Hepatocyte (in vitro differentiated cells): ENCODE measurements around the gene NOS1AP. TPM values are rescaled to one million over a fixed set of nuclear protein-coding genes. Genes with fewer than 3 reads are reported as not detected.

ENCODE experiments used
- DNase-seq: peaks from one replicate; pipeline ENCODE4 v3.0.0-alpha.2; 2016; ENCODE audit warnings: low spot score
- H2AFZ ChIP-seq: fragments of 200-600 bp; sonication (generic); 2 replicates; pipeline ENCODE4 v1.6.0; 2016; ENCODE audit warnings: antibody characterized with exemption, mild to moderate bottlenecking
- H3K27ac ChIP-seq: fragments of 200-600 bp; sonication (generic); 2 replicates; pipeline ENCODE4 v1.5.1; 2016; ENCODE audit warnings: mild to moderate bottlenecking
- H3K27me3 ChIP-seq: fragments of 200-600 bp; sonication (generic); 2 replicates; pipeline ENCODE4 v1.6.1; 2016
- H3K36me3 ChIP-seq: fragments of 200-600 bp; sonication (generic); replicated peaks from 2 replicates; pipeline ENCODE4 v1.5.1; 2016; ENCODE audit warnings: low read depth; ENCODE audit not compliant: insufficient read depth
- H3K4me1 ChIP-seq: fragments of 200-600 bp; sonication (generic); 2 replicates; pipeline ENCODE4 v1.5.1; 2016; ENCODE audit warnings: mild to moderate bottlenecking, moderate library complexity; ENCODE audit not compliant: insufficient read depth
- H3K4me2 ChIP-seq: fragments of 200-600 bp; sonication (generic); 2 replicates; pipeline ENCODE4 v1.6.0; 2016
- H3K4me3 ChIP-seq: fragments of 200-600 bp; sonication (generic); 2 replicates; pipeline ENCODE4 v1.5.1; 2016; ENCODE audit warnings: mild to moderate bottlenecking
- H3K79me2 ChIP-seq: fragments of 200-600 bp; sonication (generic); 2 replicates; pipeline ENCODE4 v1.6.0; 2017; ENCODE audit warnings: mild to moderate bottlenecking
- H3K9me2 ChIP-seq: fragments of 200-600 bp; sonication (generic); replicated peaks from 2 replicates; pipeline ENCODE4 v1.6.0; 2017; ENCODE audit warnings: mild to moderate bottlenecking; ENCODE audit not compliant: insufficient read depth
- H3K9me3 ChIP-seq: fragments of 200-600 bp; sonication (generic); 2 replicates; pipeline ENCODE4 v1.5.1; 2016; ENCODE audit warnings: low read depth, mild to moderate bottlenecking
- H4K20me1 ChIP-seq: fragments of 200-600 bp; sonication (generic); 2 replicates; pipeline ENCODE4 v1.6.0; 2016; ENCODE audit warnings: mild to moderate bottlenecking; ENCODE audit not compliant: insufficient read depth, poor library complexity, severe bottlenecking
- EZH2 ChIP-seq: fragments of 200-600 bp; sonication (generic); IDR thresholded peaks from 2 replicates; pipeline ENCODE4 v1.6.1; 2016; ENCODE audit warnings: antibody characterized with exemption, mild to moderate bottlenecking, borderline replicate concordance
- EZH2phosphoT487 ChIP-seq: fragments of 200-600 bp; sonication (generic); IDR thresholded peaks from one replicate; pipeline ENCODE4 v1.6.1; 2018; ENCODE audit warnings: antibody characterized with exemption, mild to moderate bottlenecking, low read depth, moderate library complexity; ENCODE audit not compliant: unreplicated experiment, severe bottlenecking
- WGBS: methylation state at CpG from one replicate; pipeline ENCODE4 v1.1.6; 2016; ENCODE audit warnings: low lambda C conversion rate; ENCODE audit errors: missing lambda C conversion rate; 5-methylcytosine and 5-hydroxymethylcytosine counted together
- polyA plus RNA-seq: library from polyadenylated mRNA; unstranded; fragments of >200 nt; fragmentation: Nextera tagmentation; extraction: Ambion mirVana; gene quantifications from 2 replicates; pipeline ENCODE4 v1.2.1, GENCODE V29; 2016
- total RNA-seq: library from RNA; depleted of rRNA; stranded (reverse); fragments of >200 nt; gene quantifications from 2 replicates; pipeline ENCODE4 v1.2.3, GENCODE V29; 2014
- TF ChIP-seq, protein P1 (sequence below): fragments of 200-600 bp; sonication (generic); IDR thresholded peaks from 2 replicates; pipeline ENCODE4 v1.5.1; 2016; ENCODE audit warnings: antibody characterized with exemption, mild to moderate bottlenecking; ENCODE audit not compliant: poor library complexity

Gene NOS1AP
- total and polyA plus RNA-seq, 2 experiments from 2014 or later, result 0.97 to 4.4 TPM

DNA sequence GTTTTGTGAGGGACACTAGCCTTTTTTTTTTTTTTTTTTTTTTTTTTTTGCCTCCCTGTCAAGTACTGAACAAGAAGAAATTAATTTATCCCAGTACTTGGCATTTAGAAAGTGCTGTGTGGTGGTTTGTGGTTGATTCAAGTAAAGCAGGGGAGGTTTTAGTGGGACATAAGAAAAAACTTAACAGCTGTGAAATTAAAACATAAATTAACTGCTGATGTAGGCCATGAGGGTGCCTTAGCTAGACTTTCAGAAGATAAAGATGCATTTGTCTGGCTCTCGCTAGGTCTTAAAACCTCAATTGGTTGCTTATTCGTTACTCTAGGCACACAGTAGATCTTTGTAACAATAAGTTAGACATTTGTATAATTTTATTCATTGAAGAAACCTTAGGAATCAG lies 254.9 kb downstream of the NOS1AP start:
- Histone ChIP-seq H3K27me3 (no peaks in the 10 kb centered on the region), H3K4me2 (no peak overlapping the region), H3K9me2 (no peaks in the 10 kb centered on the region), H3K9me3 (no peaks in the 10 kb centered on the region), H3K4me1 (no peaks in the 10 kb centered on the region), H3K79me2 (no peaks in the 10 kb centered on the region), H3K27ac (no peak overlapping the region), H3K36me3 (no peaks in the 10 kb centered on the region), H2AFZ (no peak overlapping the region), H3K4me3 (no peak overlapping the region), H4K20me1 (no peaks in the 10 kb centered on the region)
- DNase-seq, result no peak
- TF ChIP-seq EZH2 (no peak), EZH2phosphoT487 (no peak)
- TF ChIP-seq, protein P1, sequence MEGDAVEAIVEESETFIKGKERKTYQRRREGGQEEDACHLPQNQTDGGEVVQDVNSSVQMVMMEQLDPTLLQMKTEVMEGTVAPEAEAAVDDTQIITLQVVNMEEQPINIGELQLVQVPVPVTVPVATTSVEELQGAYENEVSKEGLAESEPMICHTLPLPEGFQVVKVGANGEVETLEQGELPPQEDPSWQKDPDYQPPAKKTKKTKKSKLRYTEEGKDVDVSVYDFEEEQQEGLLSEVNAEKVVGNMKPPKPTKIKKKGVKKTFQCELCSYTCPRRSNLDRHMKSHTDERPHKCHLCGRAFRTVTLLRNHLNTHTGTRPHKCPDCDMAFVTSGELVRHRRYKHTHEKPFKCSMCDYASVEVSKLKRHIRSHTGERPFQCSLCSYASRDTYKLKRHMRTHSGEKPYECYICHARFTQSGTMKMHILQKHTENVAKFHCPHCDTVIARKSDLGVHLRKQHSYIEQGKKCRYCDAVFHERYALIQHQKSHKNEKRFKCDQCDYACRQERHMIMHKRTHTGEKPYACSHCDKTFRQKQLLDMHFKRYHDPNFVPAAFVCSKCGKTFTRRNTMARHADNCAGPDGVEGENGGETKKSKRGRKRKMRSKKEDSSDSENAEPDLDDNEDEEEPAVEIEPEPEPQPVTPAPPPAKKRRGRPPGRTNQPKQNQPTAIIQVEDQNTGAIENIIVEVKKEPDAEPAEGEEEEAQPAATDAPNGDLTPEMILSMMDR, result no peak
- WGBS, result 85% methylated on average over 2 of the region's 2 CpGs

- Histone ChIP-seq H3K79me2 (no peaks in the 10 kb centered on the region), H4K20me1 (no peaks in the 10 kb centered on the region), H3K9me2 (no peaks in the 10 kb centered on the region), H2AFZ (no peak overlapping the region), H3K9me3 (no peaks in the 10 kb centered on the region), H3K36me3 (no peaks in the 10 kb centered on the region), H3K27ac (no peak overlapping the region), H3K27me3 (no peaks in the 10 kb centered on the region), H3K4me3 (no peak overlapping the region), H3K4me1 (no peaks in the 10 kb centered on the region), H3K4me2 (no peak overlapping the region)
- TF ChIP-seq EZH2phosphoT487 (no peak), EZH2 (no peak)
- TF ChIP-seq, protein P1, result no peak
- DNase-seq, result no peak
Observed at GRCh38 chr1:162326559-162326958, 257.1 kb downstream of the NOS1AP start.

DNA sequence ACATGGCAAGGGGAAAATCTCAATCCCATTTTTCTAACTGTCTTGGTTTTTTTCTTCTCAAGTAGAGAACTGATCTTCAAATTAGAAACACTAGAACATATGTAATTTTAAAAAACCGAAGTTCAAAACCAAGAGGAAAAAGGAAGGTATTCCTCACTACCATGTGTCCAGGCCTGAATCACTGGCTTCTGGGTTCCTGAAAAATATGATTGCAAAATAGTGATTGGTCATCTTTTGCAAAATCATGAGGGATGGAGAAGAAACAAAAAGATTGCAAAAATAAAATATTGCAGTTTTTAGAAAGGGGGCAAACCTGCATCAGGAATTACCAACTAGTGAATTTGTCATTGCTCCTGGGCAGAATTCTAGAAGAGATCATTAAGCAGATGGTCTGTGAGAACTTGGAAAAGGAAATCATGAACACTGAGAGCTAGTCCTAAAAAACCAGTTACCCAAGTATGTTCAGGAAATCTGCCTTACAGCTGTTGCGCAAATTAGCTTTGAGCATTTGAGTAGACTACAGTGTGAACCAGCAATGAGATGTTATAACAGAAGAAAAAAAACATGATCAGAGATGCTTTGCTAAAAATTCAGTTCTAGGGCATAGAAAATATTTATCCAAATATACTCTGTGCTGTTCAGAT lies 257.8 kb downstream of the NOS1AP start:
- H2AFZ ChIP-seq, result no peak overlapping the region
- H3K4me1 ChIP-seq, result no peaks in the 10 kb centered on the region
- no peaks in the 10 kb centered on the region for H3K9me3 ChIP-seq
- H3K4me2 ChIP-seq, result no peak overlapping the region
- no peak overlapping the region for H3K27ac ChIP-seq
- no peaks in the 10 kb centered on the region for H3K9me2 ChIP-seq
- WGBS, result 98% methylated on average over 2 of the region's 2 CpGs
- H3K27me3 ChIP-seq, result no peaks in the 10 kb centered on the region
- TF ChIP-seq, protein P1, result no peak
- TF ChIP-seq EZH2, result no peak
- TF ChIP-seq EZH2phosphoT487, result no peak
- DNase-seq, result no peak
- no peaks in the 10 kb centered on the region for H3K36me3 ChIP-seq
- no peak overlapping the region for H3K4me3 ChIP-seq
- no peaks in the 10 kb centered on the region for H4K20me1 ChIP-seq
- no peaks in the 10 kb centered on the region for H3K79me2 ChIP-seq
